Measurements from ENCODE around the gene ATP6V0B.

- TF ChIP-seq CTCF (IDR thresholded peaks at IDR 0.05; ENCODE audit: insufficient read depth, low read length) (no peak), REST (IDR thresholded peaks at IDR 0.05; ENCODE audit: insufficient replicate concordance, low read depth) (no peak), GABPA (IDR thresholded peaks at IDR 0.05; ENCODE audit: low read depth) (no peak), POLR2AphosphoS5 (IDR thresholded peaks at IDR 0.05; ENCODE audit: low read depth) (no peak), SPI1 (IDR thresholded peaks at IDR 0.05; ENCODE audit: borderline replicate concordance, low read depth) (no peak)
These were observed 41.2 kb upstream of the ATP6V0B start, which contains the start of gene ARTN for GRCh38 chr1:43933386-43934100.
